SHP77 (cell line): ENCODE results near the gene POLG.
"Not testable (repeated sequence)": the region's sequence is repeated elsewhere in the genome, so short reads cannot be mapped to it uniquely, and the experiment has no call there.

Experiments
- DNase-seq, 2 experiments: peaks; one replicate each; lab custom pipeline; 2025; lab: John Stamatoyannopoulos, UW

POLG gene

GRCh38 chr15:89282631-89283030, 52.0 kb downstream of the POLG start:
- DNase-seq: no peak

- DNase-seq: no peak
These were observed 56.3 kb downstream of the POLG start for GRCh38 chr15:89278307-89278706.

GRCh38 chr15:89277281-89277680, 57.3 kb downstream of the POLG start:
- DNase-seq: not testable (repeated sequence)
